GM18868 (cell line): ENCODE measurements around the gene NAT14.
A peak's percentile ranks its signal among the peaks of the same experiment; 100 is the strongest.

ENCODE experiments used
- ATAC-seq: cut with Tn5 transposase; IDR thresholded peaks from one replicate; pipeline ENCODE4 v1.9.1; 2021; ENCODE audit warnings: mild to moderate bottlenecking, moderate library complexity; ENCODE audit not compliant: unreplicated experiment

Gene NAT14

GRCh38 chr19:55452749-55453346 lies 32.1 kb upstream of the NAT14 start:
- ATAC-seq, result no peak

GRCh38 chr19:55453511-55454260 lies 31.3 kb upstream of the NAT14 start:
- ATAC-seq, result no peak

DNA sequence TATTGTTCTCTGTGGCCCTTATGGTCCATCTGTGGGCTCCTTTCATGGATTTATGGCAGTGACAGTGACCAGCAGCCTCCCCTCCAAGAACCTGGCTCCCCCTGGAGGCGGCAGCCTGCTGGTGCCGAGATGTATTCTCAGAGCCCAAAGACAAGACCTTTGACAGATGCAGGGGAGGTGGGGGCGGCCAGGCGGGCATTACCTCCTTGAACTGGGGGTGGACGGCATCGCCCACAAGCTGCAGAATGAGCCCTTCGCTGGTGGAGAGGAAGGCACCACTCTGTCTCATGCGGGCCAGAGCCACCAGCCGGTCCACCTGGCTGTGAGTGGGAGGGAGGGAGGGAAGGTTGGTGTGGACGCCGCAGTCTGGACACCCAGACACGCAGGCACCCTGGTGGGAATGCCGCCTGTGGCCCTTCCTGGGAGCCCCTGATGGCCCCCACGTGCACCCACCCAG lies 30.2 kb upstream of the NAT14 start:
- ATAC-seq, result no peak

GRCh38 chr19:55455576-55456235 lies 29.3 kb upstream of the NAT14 start:
- ATAC-seq, result no peak

- ATAC-seq, result no peak
Observed at GRCh38 chr19:55456347-55456746, 28.6 kb upstream of the NAT14 start.

GRCh38 chr19:55457683-55458457 lies 27.1 kb upstream of the NAT14 start:
- no peak for ATAC-seq

GRCh38 chr19:55459551-55459949 lies 25.4 kb upstream of the NAT14 start:
- no peak for ATAC-seq

DNA sequence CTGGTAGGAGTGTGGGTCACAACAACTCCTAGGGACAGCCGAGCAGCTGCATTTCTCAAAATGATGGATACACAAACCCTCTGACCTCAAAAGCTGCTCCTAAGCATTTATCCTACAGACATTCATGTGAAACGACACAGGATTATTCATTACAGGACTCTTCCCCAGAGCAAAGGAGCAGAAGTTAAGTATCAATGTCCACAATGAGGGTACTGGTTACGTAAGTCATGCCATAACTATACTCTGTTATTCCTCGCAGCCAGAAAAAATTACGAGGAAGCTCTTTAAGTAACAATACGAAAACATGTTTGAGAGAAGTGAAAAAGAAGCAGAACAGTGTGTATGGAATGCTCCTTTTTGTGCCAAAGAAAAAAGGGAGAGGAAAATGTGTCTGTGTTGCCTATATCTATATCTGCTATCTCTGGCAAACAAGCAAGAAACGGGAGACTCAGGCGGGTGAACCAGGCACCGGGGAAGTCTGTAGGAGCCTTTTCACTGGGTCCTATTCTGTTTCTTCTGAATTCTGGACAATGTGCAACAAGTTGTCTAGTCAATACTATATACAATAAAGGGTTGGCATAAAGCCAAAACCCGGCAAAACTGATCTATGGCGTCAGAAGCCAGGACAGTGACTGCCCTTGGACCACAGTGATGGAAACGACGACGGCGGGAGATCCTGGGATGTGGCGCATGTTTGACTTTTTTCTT lies 24.9 kb upstream of the NAT14 start:
- ATAC-seq, result no peak

DNA sequence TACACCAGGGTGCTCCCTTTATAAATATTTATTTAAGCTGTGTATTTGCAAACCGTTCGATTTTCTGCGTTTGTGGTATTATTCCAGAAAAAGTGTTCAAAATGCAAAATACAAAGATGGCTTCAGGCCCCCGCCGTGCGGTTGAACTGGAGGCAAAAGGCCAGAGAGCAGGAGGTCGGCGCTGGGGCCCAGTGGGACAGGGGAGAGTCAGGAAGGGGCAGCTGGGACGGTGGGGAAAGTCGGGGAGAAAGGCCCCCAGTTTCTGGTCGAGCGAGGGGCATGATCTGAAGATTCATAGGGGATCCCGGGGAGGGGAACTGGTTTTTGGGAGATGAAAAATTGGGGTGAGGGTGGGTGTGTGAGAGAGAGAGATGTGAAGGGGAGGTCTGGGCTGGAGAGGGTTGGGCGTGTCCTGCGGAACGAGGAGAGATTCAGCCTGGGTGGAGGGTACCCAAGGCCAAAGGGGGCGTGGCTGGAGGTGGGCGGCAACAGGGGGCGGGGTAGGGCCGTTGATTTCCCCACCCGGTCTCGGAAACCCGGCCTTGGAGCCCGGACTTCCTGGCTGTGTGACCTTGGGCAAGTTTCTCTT lies 24.2 kb upstream of the NAT14 start:
- no peak for ATAC-seq

- peak; percentile 91 for ATAC-seq
Observed at GRCh38 chr19:55461259-55461973, 23.6 kb upstream of the NAT14 start, which contains the start of gene ISOC2. Gene ISOC2 (minus strand): TSS chr19:55461642. CDS start chr19:55456486, 5,156 bp downstream.

DNA sequence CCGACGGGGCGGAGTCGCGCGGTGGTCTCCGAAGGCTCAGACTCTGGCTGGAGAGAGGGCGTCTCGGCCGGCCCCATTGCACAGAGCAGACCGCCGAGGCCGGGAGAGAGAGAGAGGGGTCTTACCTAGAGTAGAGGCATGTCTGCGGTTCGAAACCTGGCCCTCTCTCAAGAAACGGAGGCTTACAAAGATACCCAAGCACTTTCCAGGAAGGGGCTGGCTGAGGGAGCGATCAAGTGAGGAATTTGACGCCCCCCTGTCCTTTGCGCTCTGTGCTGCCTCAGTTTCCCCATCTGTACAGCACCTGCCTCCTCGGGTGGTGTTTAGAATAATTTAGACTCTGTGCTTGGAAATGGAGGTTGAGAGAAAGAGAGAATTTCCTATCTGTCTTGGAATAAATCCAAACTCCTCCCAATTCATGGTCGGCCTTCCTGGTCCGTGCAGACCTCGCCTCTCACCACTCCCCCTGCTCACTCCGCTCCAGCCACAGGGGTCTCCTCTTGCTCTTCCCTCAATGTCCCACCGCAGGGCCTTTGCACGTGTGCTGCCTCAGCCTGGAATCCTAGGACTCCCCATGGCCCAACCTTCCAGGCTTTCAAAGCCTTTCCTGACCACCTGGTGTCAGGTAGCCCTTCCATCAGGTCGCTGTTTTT lies 22.9 kb upstream of the NAT14 start:
- no peak for ATAC-seq

GRCh38 chr19:55462722-55463121 lies 22.3 kb upstream of the NAT14 start:
- no peak for ATAC-seq

DNA sequence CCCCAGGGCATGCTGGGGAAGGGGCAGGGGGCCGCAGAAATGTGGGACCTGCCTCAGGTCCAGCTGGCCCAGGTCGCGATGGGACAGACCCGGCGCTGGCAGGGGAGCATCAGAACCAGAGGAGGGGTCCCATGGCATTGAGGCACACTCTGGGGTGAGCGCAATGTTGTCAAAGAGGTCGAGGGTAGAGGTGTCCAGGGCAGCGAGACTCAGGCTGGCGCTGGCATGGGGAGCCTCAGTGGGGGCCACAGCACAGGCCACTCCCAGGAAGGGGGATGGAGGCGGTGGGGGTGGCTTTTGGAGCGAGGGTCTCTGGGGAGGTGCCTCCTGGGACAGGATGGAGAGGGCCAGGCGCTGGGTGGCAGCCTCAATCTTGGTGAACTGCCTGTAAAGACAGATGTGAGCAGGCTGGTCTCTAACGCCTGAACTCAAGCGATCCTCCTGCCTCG lies 21.4 kb upstream of the NAT14 start:
- ATAC-seq, result no peak

GRCh38 chr19:55464039-55464661 lies 20.8 kb upstream of the NAT14 start:
- no peak for ATAC-seq

DNA sequence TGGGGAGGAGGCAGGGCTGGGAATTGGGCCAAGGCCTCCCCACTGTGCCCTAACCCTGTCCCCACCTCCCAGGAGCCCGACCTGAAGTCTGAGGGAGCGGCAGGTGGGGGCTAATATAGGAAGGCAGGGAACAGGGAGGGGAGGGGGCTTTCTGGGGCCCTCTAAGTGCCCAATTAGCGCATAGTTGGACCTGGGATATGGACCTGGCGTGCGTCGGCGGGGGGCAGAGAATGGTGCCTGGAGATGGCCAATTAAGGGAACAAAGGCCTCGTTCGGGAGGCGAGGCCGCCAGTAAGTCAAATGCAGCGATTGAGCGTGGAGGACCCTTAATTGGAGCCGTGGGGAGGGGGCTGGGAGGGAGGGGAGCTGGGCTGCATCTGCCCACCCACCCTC lies 20.3 kb upstream of the NAT14 start, which contains the start of gene C19orf85:
Gene C19orf85 (minus strand): TSS at position 90 of the 393 bp plus-strand sequence. CDS start 197 bp downstream, outside the sequence.
- ATAC-seq, result no peak

- no peak for ATAC-seq
Observed at GRCh38 chr19:55465460-55466240, 19.3 kb upstream of the NAT14 start.

GRCh38 chr19:55466241-55466614 lies 18.8 kb upstream of the NAT14 start:
- no peak for ATAC-seq
